SKM-1 treated with dmso at 0.1 percent for 144 hours (cell line): Measurements from ENCODE around the gene NAIF1.
A peak's percentile ranks its signal among the peaks of the same experiment; 100 is the strongest.
"Not testable (repeated sequence)": the region's sequence is repeated elsewhere in the genome, so short reads cannot be mapped to it uniquely, and the experiment has no call there.

ENCODE experiments used
- DNase-seq: peaks from one replicate; lab custom pipeline; 2025; ENCODE audit not compliant: unreplicated experiment; lab: John Stamatoyannopoulos, UW

The NAIF1 gene

DNA sequence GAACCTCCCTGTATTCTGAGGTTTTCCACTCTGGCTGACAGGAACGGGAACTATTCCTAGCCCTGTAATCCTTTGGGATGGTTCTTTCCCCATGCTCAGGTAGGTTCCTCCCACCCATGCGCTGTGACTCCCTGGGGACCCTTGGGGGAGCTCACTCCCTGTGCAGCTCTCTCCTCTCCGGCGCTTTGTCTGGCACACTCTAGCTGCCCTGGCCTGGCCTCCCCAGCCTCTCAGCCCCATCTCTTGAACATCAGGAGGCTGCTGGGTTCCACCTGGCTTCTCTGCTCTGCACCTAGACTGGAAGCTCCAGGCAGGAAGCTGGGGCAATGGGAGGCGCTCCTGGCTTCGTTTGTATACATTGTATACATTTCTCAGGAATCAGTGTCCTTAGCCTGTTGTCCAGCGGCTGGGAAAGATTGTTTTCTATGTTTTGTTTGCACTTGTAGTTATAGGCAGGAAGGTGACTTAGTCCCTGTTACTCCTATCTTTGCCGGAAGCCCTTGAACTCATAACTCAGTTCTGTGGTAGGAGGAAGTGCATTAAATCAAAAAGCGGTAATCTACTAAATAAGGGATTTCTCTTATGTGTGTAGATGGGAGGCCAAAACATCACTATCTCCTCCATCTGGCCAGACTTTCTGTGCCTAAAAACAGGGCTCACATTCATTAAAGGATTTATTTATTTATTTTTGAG, 21.3 kb upstream of the NAIF1 start:
- no peak for DNase-seq

- DNase-seq = no peak
Measured at GRCh38 chr9:128087262-128087661, 20.1 kb upstream of the NAIF1 start.

GRCh38 chr9:128085943-128086342, 18.8 kb upstream of the NAIF1 start:
- no peak for DNase-seq

- DNase-seq = no peak
Measured at GRCh38 chr9:128084746-128085145, 17.6 kb upstream of the NAIF1 start.

GRCh38 chr9:128082151-128082550, 15.0 kb upstream of the NAIF1 start:
- DNase-seq = no peak

GRCh38 chr9:128081056-128081455, 13.9 kb upstream of the NAIF1 start:
- DNase-seq = no peak

DNA sequence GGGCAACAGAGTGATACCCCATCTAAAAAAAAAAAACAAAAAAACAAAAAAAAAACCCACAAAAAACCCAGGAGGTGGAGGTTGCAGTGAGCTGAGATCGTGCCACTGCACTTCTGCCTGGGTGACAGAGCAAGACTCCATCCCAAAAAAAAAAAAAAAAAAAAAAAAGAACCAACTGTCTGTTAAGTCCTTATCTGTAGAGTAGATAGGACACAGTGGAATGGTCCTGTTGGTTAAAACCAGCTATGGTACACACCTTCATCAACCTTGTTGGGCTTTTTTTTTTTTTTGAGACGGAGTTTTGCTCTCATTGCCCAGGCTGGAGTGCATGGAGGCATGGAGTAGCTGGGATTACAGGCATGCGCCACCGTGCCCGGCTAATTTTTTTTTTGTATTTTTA, 13.1 kb upstream of the NAIF1 start:
- no peak for DNase-seq

GRCh38 chr9:128078504-128079434, 11.6 kb upstream of the NAIF1 start:
- DNase-seq = peak; percentile 71

DNA sequence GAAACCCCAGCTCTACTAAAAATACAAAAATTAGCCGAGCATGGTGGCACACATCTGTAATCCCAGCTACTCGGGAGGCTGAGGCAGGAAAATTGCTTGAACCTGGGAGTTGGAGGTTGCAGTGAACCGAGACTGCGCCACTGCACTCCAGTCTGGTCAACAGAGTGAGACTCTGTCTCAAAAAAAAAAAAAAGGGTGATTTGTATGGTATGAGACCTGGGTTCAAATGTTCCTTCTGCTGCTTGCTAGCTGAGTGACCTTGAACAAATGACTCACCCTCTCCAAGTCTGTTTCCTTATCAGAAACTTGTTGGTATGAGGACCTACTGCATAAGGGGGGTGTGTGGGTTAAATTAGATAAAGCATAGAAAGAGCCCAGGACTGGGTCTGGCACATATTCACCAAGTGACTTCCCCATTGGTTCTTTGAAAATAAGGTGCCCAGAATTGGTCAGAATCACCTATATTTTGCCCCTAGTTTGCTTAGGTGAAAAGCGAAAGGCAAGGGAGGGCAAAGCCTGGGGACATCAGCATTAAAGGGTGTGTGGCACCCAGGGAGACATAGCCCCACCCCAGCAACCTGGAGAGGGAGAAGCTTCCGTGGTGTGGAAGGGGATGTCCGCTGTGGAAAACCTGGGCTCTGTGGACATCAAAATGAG, 10.9 kb upstream of the NAIF1 start:
- DNase-seq = peak; percentile 19

DNA sequence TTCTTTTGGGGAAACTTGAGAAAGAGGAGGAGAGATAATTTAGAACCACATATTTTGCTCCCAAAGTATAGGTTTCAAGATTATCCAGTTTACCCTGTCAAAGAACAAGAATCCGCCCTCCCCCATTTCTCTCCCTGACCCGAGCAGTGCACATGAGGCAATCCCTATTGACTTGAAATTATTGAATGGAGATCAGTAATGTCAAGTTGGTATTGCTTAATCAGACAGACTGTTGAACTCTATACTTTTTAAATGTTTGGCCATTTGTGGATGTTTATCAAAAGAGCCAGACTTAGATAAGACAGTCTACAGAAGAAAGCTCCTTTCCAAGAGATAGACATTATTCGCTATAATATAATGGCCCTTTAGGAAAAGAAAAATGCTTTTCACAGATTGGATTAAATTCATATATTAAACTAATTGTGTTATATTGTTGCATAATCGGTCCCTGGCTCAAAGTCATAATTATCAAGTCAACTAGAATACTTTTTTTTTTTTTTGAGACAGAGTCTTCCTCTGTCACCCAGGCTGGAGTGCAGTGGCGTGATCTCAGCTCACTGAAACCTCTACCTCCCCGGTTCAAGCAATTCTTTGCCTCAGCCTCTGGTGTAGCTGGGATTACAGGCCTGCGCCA, 6.2 kb upstream of the NAIF1 start:
- DNase-seq = no peak

GRCh38 chr9:128072144-128073021, 5.3 kb upstream of the NAIF1 start:
- DNase-seq = peak; percentile 70

- DNase-seq = not testable (repeated sequence)
Measured at GRCh38 chr9:128071475-128071874, 4.4 kb upstream of the NAIF1 start.

- DNase-seq = no peak
Measured at GRCh38 chr9:128070874-128071273, 3.8 kb upstream of the NAIF1 start.

- DNase-seq = no peak
Measured at GRCh38 chr9:128068386-128069205, 1.5 kb upstream of the NAIF1 start.

DNA sequence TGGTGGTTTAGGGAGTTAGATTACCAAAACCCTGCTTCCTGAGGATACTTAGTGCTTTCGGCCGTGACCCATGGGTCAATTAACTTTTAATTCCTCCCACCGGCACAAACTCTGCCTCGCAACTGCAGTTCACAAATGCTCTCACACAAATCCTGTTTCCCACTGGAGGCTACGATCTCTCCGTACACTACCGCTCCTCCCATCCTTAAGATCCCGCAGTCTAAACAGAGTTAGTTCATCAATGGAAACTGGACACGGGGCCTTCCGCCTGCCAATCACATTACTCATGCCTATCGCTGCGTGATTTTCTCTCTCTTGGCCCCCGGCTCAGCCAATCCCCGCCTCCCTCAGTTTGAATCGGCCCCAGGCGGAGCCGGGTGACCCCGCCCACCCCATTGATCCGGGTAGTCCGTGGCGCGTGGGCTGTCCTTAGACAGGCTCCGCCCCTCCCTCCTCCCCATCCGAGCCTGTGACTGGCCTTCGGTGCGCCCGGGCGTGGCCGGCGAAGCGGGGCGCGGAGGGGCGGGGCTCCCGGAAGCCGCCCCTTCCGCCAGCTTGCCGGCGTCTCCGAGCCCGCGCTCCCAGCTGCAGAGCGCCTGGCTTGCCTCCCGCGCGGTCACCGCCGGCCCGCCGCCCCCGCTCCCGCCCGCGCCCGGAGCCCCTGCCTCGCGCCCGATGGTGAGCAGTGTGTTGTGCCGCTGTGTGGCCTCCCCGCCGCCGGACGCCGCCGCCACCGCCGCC, 695 bp upstream of the NAIF1 start, which contains the start of gene SLC25A25:
Gene SLC25A25 (plus strand): TSS at position 588 of the 741 bp plus-strand sequence. CDS start 88 bp downstream, at position 676.
- DNase-seq = peak; percentile 98

GRCh38 chr9:128065907-128066712, 1.0 kb downstream of the NAIF1 start:
- DNase-seq = no peak
